Adipose tissue (tissue), 3 donors: ENCODE measurements around the gene SNX9. TPM values are rescaled to one million over a fixed set of nuclear protein-coding genes. Genes with fewer than 3 reads are reported as not detected.
"Not testable (repeated sequence)": the region's sequence is repeated elsewhere in the genome, so short reads cannot be mapped to it uniquely, and the experiment has no call there.

Experiments used
- H3K27ac ChIP-seq: one replicate; pipeline ENCODE4 v1.5.1; 2013; ENCODE audit warnings: low read depth, low read length
- WGBS, 3 donors: extraction: QIAGEN DNeasy Blood & Tissue Kit; methylation state at CpG; one replicate each; pipeline ENCODE4 v1.1.7; 2013; 5-methylcytosine and 5-hydroxymethylcytosine counted together
- polyA plus RNA-seq, 3 donors: library from polyadenylated mRNA; stranded (reverse); fragments of 200-250 nt; gene quantifications; one replicate each; pipeline ENCODE4 v1.2.3, GENCODE V29; 2013
- donor health status: healthy with polysubstance abuse.
- donor health status: Bipolar disorder and iron deficiency.
- donor health status: healthy.

SNX9 gene
- 10 to 100 TPM; 15.9 to 69.1 (median 49.4) TPM for polyA plus RNA-seq

- peak within 1 kb of the TSS; percentile 76 for H3K27ac ChIP-seq
- WGBS, 3 donors, result 0 to 1% (median 0%) methylated on average over 66 to 92 of the region's 92 CpGs
These were observed at the start of gene SNX9 for GRCh38 chr6:157823001-157823527. TSS of gene SNX9 (plus strand) at chr6:157823246. CDS start at chr6:157823435, 189 bp downstream.

GRCh38 chr6:157773248-157773773, 49.7 kb upstream of the SNX9 start:
- WGBS, 3 donors, result 62 to 73% (median 73%) methylated on average over 10 of the region's 10 CpGs
- H3K27ac ChIP-seq, result no peak overlapping the region

GRCh38 chr6:157774153-157775135, 48.6 kb upstream of the SNX9 start:
- WGBS, 3 donors, result 69 to 76% (median 72%) methylated on average over 17 of the region's 17 CpGs
- H3K27ac ChIP-seq, result no peak overlapping the region

DNA sequence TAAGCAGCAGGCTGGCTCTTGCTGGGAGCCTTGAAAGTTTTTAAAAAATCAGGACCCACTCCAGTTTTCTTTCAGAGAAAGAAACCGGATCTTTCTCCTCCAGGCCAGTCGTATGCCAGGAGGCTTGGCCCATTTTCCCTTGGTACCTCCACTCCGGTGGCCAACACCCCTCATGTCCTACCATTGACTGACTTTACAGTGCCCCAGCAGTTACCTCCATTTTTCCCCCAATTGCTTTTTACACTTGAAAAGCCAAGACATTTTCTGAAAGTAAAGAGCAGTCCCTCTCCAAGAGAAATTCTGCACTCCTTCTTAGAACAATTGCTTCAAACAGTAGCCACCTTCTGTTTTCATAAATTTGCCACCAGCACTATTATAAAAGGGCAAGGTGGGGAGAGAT, 47.7 kb upstream of the SNX9 start:
- 75 to 85% (median 81%) methylated on average over 3 of the region's 3 CpGs for WGBS, 3 donors

DNA sequence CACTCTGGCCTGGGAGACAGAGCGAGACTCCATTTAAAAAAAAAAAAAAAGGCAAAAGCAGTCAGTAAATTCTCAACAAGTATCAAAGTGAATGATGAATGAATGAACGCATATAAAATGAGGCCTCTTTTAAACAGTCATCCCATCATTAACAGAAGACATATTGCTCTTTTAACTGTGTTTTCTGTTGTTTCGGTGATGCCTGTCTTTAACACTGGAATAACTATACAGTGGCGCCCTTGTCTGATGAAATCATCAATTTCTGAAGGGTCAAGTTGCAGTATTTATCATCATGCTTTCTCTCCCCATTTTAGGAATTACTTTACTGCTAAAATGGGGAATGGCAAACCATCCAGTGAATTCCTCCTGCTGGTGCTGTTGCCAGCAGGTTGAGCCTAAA, 45.7 kb upstream of the SNX9 start:
- no peak overlapping the region for H3K27ac ChIP-seq

More for the DNA sequence above, 47.7 kb upstream of the SNX9 start:
- no peak overlapping the region for H3K27ac ChIP-seq

GRCh38 chr6:157778719-157779118, 44.3 kb upstream of the SNX9 start:
- 90 to 96% (median 91%) methylated on average over 4 of the region's 4 CpGs for WGBS, 3 donors
- H3K27ac ChIP-seq, result no peak overlapping the region

More for the DNA sequence above, 45.7 kb upstream of the SNX9 start:
- 95 to 99% (median 96%) methylated on average over 4 of the region's 4 CpGs for WGBS, 3 donors

- H3K27ac ChIP-seq, result no peak overlapping the region
- 60 to 73% (median 73%) methylated on average over 9 of the region's 9 CpGs for WGBS, 3 donors
These were observed 43.1 kb upstream of the SNX9 start for GRCh38 chr6:157779705-157780604.

- WGBS, 3 donors, result 90 to 95% (median 92%) methylated on average over 1 of the region's 1 CpG
- no peak overlapping the region for H3K27ac ChIP-seq
These were observed 37.4 kb upstream of the SNX9 start for GRCh38 chr6:157785636-157786035.

GRCh38 chr6:157786221-157786620, 36.8 kb upstream of the SNX9 start:
- no peak overlapping the region for H3K27ac ChIP-seq
- whole genome bisulfite sequencing, 3 donors, result 90 to 92% (median 91%) methylated on average over 3 of the region's 3 CpGs

- WGBS, 3 donors, result 45 to 79% (median 58%) methylated on average over 1 of the region's 1 CpG
- H3K27ac ChIP-seq, result no peak overlapping the region
These were observed 36.0 kb upstream of the SNX9 start for GRCh38 chr6:157787080-157787479.

DNA sequence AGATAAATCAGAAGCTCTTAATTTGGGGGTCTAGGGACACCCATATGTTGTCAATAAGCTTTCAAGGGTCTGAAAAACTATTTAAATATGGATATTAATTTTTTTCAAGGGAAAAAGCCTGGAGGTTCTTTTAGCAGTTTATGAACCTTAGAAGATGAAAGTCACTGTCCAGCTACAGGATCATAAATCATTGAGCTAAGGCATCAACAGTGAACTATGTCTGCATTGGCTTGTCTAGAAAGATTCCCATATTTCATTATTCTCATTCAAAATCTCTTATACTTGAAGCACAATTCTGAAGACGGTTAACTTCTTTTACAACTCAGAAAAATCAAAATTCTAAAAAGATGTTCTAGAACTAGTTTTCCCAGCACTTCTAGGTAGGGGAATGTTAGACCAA, 34.9 kb upstream of the SNX9 start:
- WGBS, 3 donors, result 74 to 86% (median 83%) methylated on average over 1 of the region's 1 CpG
- no peak overlapping the region for H3K27ac ChIP-seq

DNA sequence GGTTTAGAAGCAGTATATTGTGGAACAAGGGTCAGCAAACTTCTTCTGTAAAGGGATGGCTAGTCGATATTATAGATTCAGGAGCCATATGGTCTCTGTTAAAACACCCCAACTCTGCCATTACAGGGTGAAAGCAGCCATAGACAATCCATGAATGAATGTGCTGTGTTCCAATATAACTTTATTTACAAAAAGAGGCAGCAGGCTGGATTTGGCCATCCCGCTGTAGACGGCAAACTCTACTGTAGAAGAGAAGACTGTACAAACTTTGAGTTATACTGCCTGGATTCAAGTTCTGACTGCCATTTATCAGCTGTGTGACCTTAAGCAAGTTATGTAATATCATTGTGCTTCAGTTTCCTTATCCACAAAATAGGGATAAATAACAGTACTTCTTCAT, 33.7 kb upstream of the SNX9 start:
- 97 to 100% (median 97%) methylated on average over 3 of the region's 3 CpGs for WGBS, 3 donors
- H3K27ac ChIP-seq, result no peak overlapping the region

GRCh38 chr6:157789861-157790260, 33.2 kb upstream of the SNX9 start:
- H3K27ac ChIP-seq, result no peak overlapping the region
- 85 to 92% (median 91%) methylated on average over 15 of the region's 15 CpGs for WGBS, 3 donors

GRCh38 chr6:157790548-157791160, 32.4 kb upstream of the SNX9 start:
- 44 to 79% (median 50%) methylated on average over 4 of the region's 4 CpGs for WGBS, 3 donors
- H3K27ac ChIP-seq, result no peak overlapping the region

DNA sequence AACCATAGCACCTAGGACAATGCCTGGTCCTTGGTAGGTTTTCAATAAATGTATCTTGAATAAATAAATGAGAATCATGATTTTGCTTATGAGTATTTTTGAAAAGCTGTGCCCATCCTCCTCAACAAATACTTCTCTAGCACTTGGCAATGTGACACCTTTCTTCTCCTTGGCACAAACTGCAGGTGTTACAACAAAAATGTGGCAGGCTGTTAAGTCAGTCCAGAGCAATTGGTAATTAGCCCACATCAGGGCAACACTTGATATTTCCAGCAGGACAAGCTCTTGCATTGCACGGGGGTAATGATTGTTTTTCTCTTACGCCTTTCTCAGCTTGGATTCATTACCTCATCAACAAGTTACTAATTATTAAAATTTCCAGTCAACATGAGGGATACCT, 31.6 kb upstream of the SNX9 start:
- 33 to 84% (median 76%) methylated on average over 2 of the region's 2 CpGs for WGBS, 3 donors
- H3K27ac ChIP-seq, result no peak overlapping the region

GRCh38 chr6:157792671-157793070, 30.4 kb upstream of the SNX9 start:
- H3K27ac ChIP-seq, result no peak overlapping the region
- WGBS, 3 donors, result 77 to 89% (median 84%) methylated on average over 2 of the region's 2 CpGs

- not testable (repeated sequence) for H3K27ac ChIP-seq
- WGBS, 3 donors, result 88 to 94% (median 91%) methylated on average over 5 of the region's 5 CpGs
These were observed 29.0 kb upstream of the SNX9 start for GRCh38 chr6:157794012-157794411.

GRCh38 chr6:157795841-157796240, 27.2 kb upstream of the SNX9 start:
- WGBS, 3 donors, result 54 to 81% (median 57%) methylated on average over 6 of the region's 6 CpGs
- no peak overlapping the region for H3K27ac ChIP-seq
